ENCODE data around the gene MEF2D. TPM values are rescaled to one million over a fixed set of nuclear protein-coding genes. Genes with fewer than 3 reads are reported as not detected.
A peak's percentile ranks its signal among the peaks of the same experiment; 100 is the strongest.

Gene MEF2D
- total and polyA plus RNA-seq, 2 donors (not counting 1 experiment from before 2014, with no cell fraction given): 65.6 to 128 TPM

- ChIA-PET POLR2A (interaction anchor here (0.6 to 8.3 kb wide), 4 partner anchors 10 to 84 kb away, joined by 3 to 193 read pairs (median 26); no protein-coding TSS in a partner anchor), CTCF (interaction anchor here (0.6 to 11.7 kb wide), 6 partner anchors 11 to 1348 kb away, joined by 3 to 383 read pairs (median 4); partner anchors contain the start of gene IQGAP3)
- Mint-ChIP-seq H3K27ac (peak overlapping the region; percentile 78), H3K27me3 (no peaks in the 10 kb centered on the region), H3K9me3 (ENCODE audit: insufficient read depth) (no peaks in the 10 kb centered on the region), H3K4me3 (peak overlapping the region; percentile 93), H3K4me1 (peaks cover 77% of the 10 kb centered on the region)
- Histone ChIP-seq H3K9ac (ENCODE audit: low read length) (peak overlapping the region; percentile 99), H3K27me3 (replicated peaks in 1 of 4; ENCODE audit: control extremely low read depth in 1 of 4, control insufficient read depth in 3 of 4, insufficient read depth in 4 of 4, low read length in 3 of 4) (no peaks in the 10 kb centered on the region), H3K79me2 (ENCODE audit: control insufficient read depth, insufficient read depth, low read length) (peaks cover 92% of the 10 kb centered on the region), H3K4me2 (replicated peaks; ENCODE audit: low read depth, low read length, poor library complexity, severe bottlenecking) (peak overlapping the region; percentile 94), H3K4me3 (ENCODE audit: control extremely low read depth in 1 of 5, extremely low read depth in 1 of 5, insufficient read depth in 1 of 5, low read depth in 2 of 5, low read length in 4 of 5) (peak overlapping the region in 3 of 5 experiments; percentile 91 to 99 (median 98)), H4K20me1 (ENCODE audit: control insufficient read depth, insufficient read depth, low read length, poor library complexity, severe bottlenecking) (peaks cover 73% of the 10 kb centered on the region), H2AFZ (ENCODE audit: insufficient read depth, low read depth, low read length, poor library complexity, severe bottlenecking) (no peak overlapping the region), H3K27ac (ENCODE audit: low read length in 2 of 2) (peak overlapping the region; percentile 16 to 94), H3K4me1 (ENCODE audit: control insufficient read depth in 2 of 2, insufficient read depth in 2 of 2, low read length in 2 of 2) (peaks cover 78 to 83% of the 10 kb centered on the region in 2 donors), H3K9me3 (ENCODE audit: control extremely low read depth in 1 of 3, control insufficient read depth in 2 of 3, insufficient read depth in 1 of 3, low read length in 2 of 3) (peaks cover 0 to 5% (median 0%) of the 10 kb centered on the region in 3 donors), H3K36me3 (replicated peaks in 1 of 2; ENCODE audit: control extremely low read depth in 1 of 2, control insufficient read depth in 1 of 2, extremely low read depth in 1 of 2, insufficient read depth in 2 of 2, low read length in 1 of 2) (peaks cover 0 to 9% of the 10 kb centered on the region in 2 experiments)
- DNase-seq (peak; percentile 10), ATAC-seq (ENCODE audit: low read depth) (no peak)
- intact Hi-C loops (cut with micrococcal nuclease): no loop called here
- WGBS (ENCODE audit: insufficient coverage): 47% methylated on average over 3 of the region's 5 CpGs
- no peak for TF ChIP-seq CTCF (IDR thresholded peaks at IDR 0.05)
- no peak for TF ChIP-seq EZH2 (IDR thresholded peaks at IDR 0.05; ENCODE audit: borderline replicate concordance, insufficient read depth, low read depth, low read length, poor library complexity, severe bottlenecking)
These were observed 2.7 kb downstream of the MEF2D start for GRCh38 chr1:156497743-156498431.
